ENCODE results near the gene TRIP11. TPM values are rescaled to one million over a fixed set of nuclear protein-coding genes. Genes with fewer than 3 reads are reported as not detected.

Gene TRIP11
- total and polyA plus RNA-seq, 4 donors, result 4.3 to 28.4 (median 16.6) TPM

- DNase-seq (ENCODE audit: low spot score), result no peak
- Histone ChIP-seq H3K27me3 (ENCODE audit: control insufficient read depth in 4 of 4, insufficient read depth in 4 of 4, low read length in 3 of 4) (no peaks in the 10 kb centered on the region), H3K9me3 (ENCODE audit: control insufficient read depth in 4 of 4, low read length in 3 of 4) (no peaks in the 10 kb centered on the region), H3K36me3 (ENCODE audit: control insufficient read depth in 4 of 4, insufficient read depth in 3 of 4, low read depth in 1 of 4, low read length in 3 of 4) (peaks cover under 1 to 4% (median 3%) of the 10 kb centered on the region in 4 donors), H3K9ac (ENCODE audit: low read depth in 1 of 2, low read length in 2 of 2) (no peak overlapping the region), H3K4me1 (ENCODE audit: control insufficient read depth in 4 of 4, insufficient read depth in 4 of 4, low read length in 3 of 4) (no peaks in the 10 kb centered on the region), H3K4me3 (ENCODE audit: low read depth in 1 of 3, low read length in 3 of 3) (no peak overlapping the region), H3K27ac (ENCODE audit: low read depth in 1 of 2, low read length in 2 of 2) (no peak overlapping the region)
- WGBS, result 90% methylated on average over 9 of the region's 9 CpGs
- TF ChIP-seq MAX (IDR thresholded peaks at IDR 0.05), result no peak
- no peak for TF ChIP-seq RXRA (IDR thresholded peaks at IDR 0.05)
- no peak for TF ChIP-seq ATF3 (IDR thresholded peaks at IDR 0.05)
- no peak for TF ChIP-seq TAF1 (conservative IDR thresholded peaks at IDR 0.05)
- TF ChIP-seq REST (IDR thresholded peaks at IDR 0.05), result no peak
- no peak for TF ChIP-seq GABPA (IDR thresholded peaks at IDR 0.05 in 1 of 2, conservative IDR thresholded peaks at IDR 0.05 in 1 of 2)
- TF ChIP-seq SP1 (IDR thresholded peaks at IDR 0.05), result no peak
- TF ChIP-seq YY1 (IDR thresholded peaks at IDR 0.05), result no peak
- TF ChIP-seq ZBTB33 (IDR thresholded peaks at IDR 0.05), result no peak
- TF ChIP-seq FOXA2 (IDR thresholded peaks at IDR 0.05), result no peak
- TF ChIP-seq NR2F2 (IDR thresholded peaks at IDR 0.05), result no peak
- no peak for TF ChIP-seq CTCF (IDR thresholded peaks at IDR 0.05; ENCODE audit: low read depth, low read length, missing input control)
- TF ChIP-seq HNF4G (IDR thresholded peaks at IDR 0.05), result no peak
- TF ChIP-seq EGR1 (IDR thresholded peaks at IDR 0.05; ENCODE audit: low read depth in 2 of 2), result no peak
These were observed 18.4 kb upstream of the TRIP11 start for GRCh38 chr14:92058006-92058917.

Data from liver (tissue), 9 donors.